ENCODE measurements around the gene TMEM243.

GRCh38 chr7:87231711-87232110 lies 12.2 kb upstream of the TMEM243 start:
- TF ChIP-seq CTCF (IDR thresholded peaks at IDR 0.05; ENCODE audit: low read length) (no peak), EZH2 (optimal IDR thresholded peaks at IDR 0.05; ENCODE audit: low read depth, low read length) (no peak), EZH2phosphoT487 (IDR thresholded peaks at IDR 0.05; ENCODE audit: low read length) (no peak)
